Epithelial cell of prostate (primary cell): Measurements from ENCODE around the gene TIGD2.

Experiments used
- DNase-seq: peaks from one replicate; pipeline ENCODE4 v3.0.0-alpha.2; 2011; ENCODE audit warnings: low read depth, low spot score
- H3K27ac ChIP-seq: fragments of 450-650 bp; 2 replicates; pipeline ENCODE4 v1.5.1; 2017; ENCODE audit warnings: mild to moderate bottlenecking

The TIGD2 gene

GRCh38 chr4:89110986-89111832 is at the start of gene TIGD2:
Gene TIGD2 (plus strand): TSS chr4:89111533. CDS start chr4:89112975, 1,442 bp downstream.
- H3K27ac ChIP-seq, result peak within 1 kb of the TSS; percentile 89
- DNase-seq, result peak; percentile 48

- DNase-seq, result no peak
- no peak overlapping the region for H3K27ac ChIP-seq
Observed at GRCh38 chr4:89064848-89065247, 46.5 kb upstream of the TIGD2 start.

GRCh38 chr4:89067417-89067816 is 43.9 kb upstream of the TIGD2 start:
- DNase-seq, result no peak
- no peak overlapping the region for H3K27ac ChIP-seq

GRCh38 chr4:89069481-89069880 is 41.9 kb upstream of the TIGD2 start:
- DNase-seq, result no peak
- H3K27ac ChIP-seq, result no peak overlapping the region

GRCh38 chr4:89070041-89070440 is 41.3 kb upstream of the TIGD2 start:
- DNase-seq, result no peak
- H3K27ac ChIP-seq, result no peak overlapping the region

- H3K27ac ChIP-seq, result no peak overlapping the region
- DNase-seq, result no peak
Observed at GRCh38 chr4:89071311-89071710, 40.0 kb upstream of the TIGD2 start.

- no peak for DNase-seq
- no peak overlapping the region for H3K27ac ChIP-seq
Observed at GRCh38 chr4:89072921-89073320, 38.4 kb upstream of the TIGD2 start.

- DNase-seq, result no peak
- no peak overlapping the region for H3K27ac ChIP-seq
Observed at GRCh38 chr4:89077761-89078160, 33.6 kb upstream of the TIGD2 start.

GRCh38 chr4:89078300-89078699 is 33.0 kb upstream of the TIGD2 start:
- no peak for DNase-seq
- H3K27ac ChIP-seq, result no peak overlapping the region

- no peak for DNase-seq
- H3K27ac ChIP-seq, result no peak overlapping the region
Observed at GRCh38 chr4:89099034-89099433, 12.3 kb upstream of the TIGD2 start.

- no peak overlapping the region for H3K27ac ChIP-seq
- DNase-seq, result no peak
Observed at GRCh38 chr4:89099471-89099870, 11.9 kb upstream of the TIGD2 start.

GRCh38 chr4:89100853-89101252 is 10.5 kb upstream of the TIGD2 start:
- DNase-seq, result no peak
- no peak overlapping the region for H3K27ac ChIP-seq

GRCh38 chr4:89101256-89102161 is 9.8 kb upstream of the TIGD2 start:
- DNase-seq, result no peak
- no peak overlapping the region for H3K27ac ChIP-seq

- no peak overlapping the region for H3K27ac ChIP-seq
- no peak for DNase-seq
Observed at GRCh38 chr4:89105726-89106125, 5.6 kb upstream of the TIGD2 start.

- no peak overlapping the region for H3K27ac ChIP-seq
- no peak for DNase-seq
Observed at GRCh38 chr4:89108091-89108490, 3.2 kb upstream of the TIGD2 start.

- DNase-seq, result no peak
- H3K27ac ChIP-seq, result no peak overlapping the region
Observed at GRCh38 chr4:89109841-89110540, 1.3 kb upstream of the TIGD2 start.

- no peak overlapping the region for H3K27ac ChIP-seq
- no peak for DNase-seq
Observed at GRCh38 chr4:89110541-89110985, 770 bp upstream of the TIGD2 start.

- peak overlapping the region; percentile 89 for H3K27ac ChIP-seq
- peak; percentile 96 for DNase-seq
Observed at GRCh38 chr4:89111833-89112563, 665 bp downstream of the TIGD2 start.

- DNase-seq, result no peak
- no peak overlapping the region for H3K27ac ChIP-seq
Observed at GRCh38 chr4:89113415-89113814, 2.1 kb downstream of the TIGD2 start.

- no peak for DNase-seq
- no peak overlapping the region for H3K27ac ChIP-seq
Observed at GRCh38 chr4:89114100-89114499, 2.8 kb downstream of the TIGD2 start.
